GM23248 (cell line): Measurements from ENCODE around the gene SOD1.

ENCODE experiments used
- EZH2 ChIP-seq: fragments of 200-600 bp; sonication (generic); IDR thresholded peaks from 2 replicates; pipeline ENCODE4 v1.6.1; 2018; ENCODE audit warnings: antibody characterized with exemption, mild to moderate bottlenecking; ENCODE audit not compliant: insufficient read depth, poor library complexity, severe bottlenecking
- EZH2phosphoT487 ChIP-seq: fragments of 200-600 bp; sonication (generic); IDR thresholded peaks from 2 replicates; pipeline ENCODE4 v1.6.1; 2018; ENCODE audit warnings: antibody characterized with exemption, moderate library complexity, mild to moderate bottlenecking, low read depth; ENCODE audit not compliant: insufficient read depth

DNA sequence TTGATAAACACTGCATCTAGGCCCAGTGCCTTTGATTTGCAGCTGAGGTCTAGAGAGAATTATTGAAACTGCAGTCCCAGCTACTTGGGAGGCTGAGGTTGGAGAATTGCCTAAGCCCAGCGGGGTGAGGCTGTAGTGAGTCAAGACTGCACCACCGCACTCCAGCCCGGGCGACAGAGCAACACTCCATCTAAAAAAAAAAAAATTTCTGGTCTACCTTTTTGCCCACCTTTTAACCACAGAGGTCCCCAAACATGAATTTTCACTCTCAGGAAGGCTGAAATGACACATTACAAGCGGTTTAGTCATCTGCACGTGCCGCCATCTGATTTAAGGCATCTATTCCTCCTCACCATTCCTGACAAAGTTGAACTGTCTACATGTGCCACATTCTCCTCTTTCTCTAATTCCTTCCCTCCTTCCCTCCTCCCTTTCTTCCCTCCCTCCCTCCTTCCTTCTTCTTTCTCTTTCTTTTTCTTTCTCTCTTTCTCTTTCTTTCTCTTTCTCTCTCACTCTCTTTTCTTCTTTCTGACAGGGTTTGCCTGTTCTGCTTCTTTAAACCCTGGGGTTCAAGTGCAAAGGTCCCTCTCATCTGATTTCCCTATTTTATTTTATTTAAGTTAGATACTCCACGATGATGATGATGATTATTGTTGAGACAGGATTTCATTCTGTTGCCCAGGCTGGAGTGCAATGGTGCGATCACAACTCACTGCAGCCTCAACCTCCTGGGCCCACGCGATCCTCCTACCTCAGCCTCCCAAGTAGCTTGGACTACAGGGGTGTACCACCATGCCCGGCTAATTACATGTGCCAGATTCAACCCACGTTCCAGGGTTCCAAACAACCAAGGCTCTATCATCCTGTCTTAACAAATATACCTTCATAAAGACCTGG, 3.0 kb upstream of the SOD1 start:
- TF ChIP-seq EZH2phosphoT487 (no peak), EZH2 (no peak)
